Sciatic nerve (tissue), 2 donors: ENCODE results near the gene DRC3. TPM values are rescaled to one million over a fixed set of nuclear protein-coding genes. Genes with fewer than 3 reads are reported as not detected.
A peak's percentile ranks its signal among the peaks of the same experiment; 100 is the strongest.

Source experiments
- ATAC-seq: fragments of 200-7000 bp; cut with Tn5 transposase; one replicate; pipeline ENCODE4 v1.9.1; 2020; ENCODE audit warnings: mild to moderate bottlenecking, moderate library complexity
- DNase-seq: peaks from one replicate; pipeline ENCODE4 v3.0.0-alpha.2; 2020; ENCODE audit warnings: low spot score
- intact Hi-C: fragments of 100-400 bp; cut with DNase I; formaldehyde crosslinking; loops from one replicate; pipeline ENCODE4 v1.14.2; 2022
- total RNA-seq: library from RNA; stranded (reverse); fragmentation: NEBNext Ultra II Directional; extraction: Animal tissue kit (Norgen Biotek cat#: 25700); gene quantifications from one replicate; pipeline ENCODE4 v1.2.1, GENCODE V29; 2021
- donor health status: DM: no; HTN: no; CAD: no.
- donor health status: DM: no; HTN: no; CAD: no.

The DRC3 gene
- total RNA-seq, 1 donor from 2014 or later = 5.8 TPM

DNA sequence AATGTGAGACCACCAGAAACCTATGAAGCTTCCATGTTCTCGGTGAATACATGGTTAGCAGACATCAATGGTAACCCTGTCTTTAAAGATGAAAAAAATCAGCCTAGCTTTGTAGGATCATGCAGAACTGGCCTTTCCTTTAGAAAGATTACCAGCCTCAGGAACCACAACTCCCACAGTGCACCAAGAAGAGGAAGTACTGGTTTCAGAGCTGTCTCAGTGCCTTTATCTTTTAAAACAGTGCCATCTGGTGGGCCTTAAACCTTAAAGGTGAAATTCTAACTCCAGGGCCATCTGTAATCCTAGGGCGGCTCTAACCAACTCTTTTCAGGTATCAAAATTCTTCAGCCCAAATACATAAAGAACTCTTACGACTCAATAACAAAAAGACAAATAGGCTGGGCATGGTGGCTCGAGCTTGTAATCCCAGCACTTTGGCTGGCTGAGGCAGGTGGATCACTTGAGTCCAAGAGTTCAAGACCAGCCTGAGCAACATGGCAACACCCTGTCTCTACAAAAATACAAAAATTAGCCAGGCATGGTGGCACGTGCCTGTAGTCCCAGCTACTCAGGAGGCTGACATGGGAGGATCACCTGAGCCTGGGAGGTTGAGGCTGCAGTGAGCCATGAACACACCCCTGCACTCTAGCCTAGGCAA is 60.9 kb downstream of the DRC3 start:
- DNase-seq = no peak
- intact Hi-C loops = loop anchor here (5.0 kb wide), 1 partner anchor 351 kb away; the partner anchor contains the start of gene RAI1

DNA sequence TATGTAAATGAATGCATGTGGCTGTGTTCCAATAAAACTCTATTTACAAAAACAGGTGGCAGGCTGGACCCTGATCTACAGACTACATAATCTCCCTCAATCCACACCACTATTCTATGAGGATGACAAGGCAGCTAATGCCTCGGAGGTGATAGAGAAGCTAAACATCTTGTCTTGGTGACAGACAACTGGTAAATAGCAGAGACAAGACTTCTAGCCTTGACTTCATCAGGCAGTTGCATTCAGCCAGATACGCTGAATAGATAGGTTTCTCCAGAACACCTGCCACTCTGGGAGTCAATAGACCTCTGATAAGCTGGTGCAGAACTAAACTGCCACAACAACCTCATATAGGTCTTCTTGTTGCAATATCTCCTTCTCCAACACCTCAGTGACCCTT is 63.0 kb downstream of the DRC3 start:
- ATAC-seq = no peak
- intact Hi-C loops = no loop called here

More for the DNA sequence above, 60.9 kb downstream of the DRC3 start:
- peak; percentile 91 for ATAC-seq

DNA sequence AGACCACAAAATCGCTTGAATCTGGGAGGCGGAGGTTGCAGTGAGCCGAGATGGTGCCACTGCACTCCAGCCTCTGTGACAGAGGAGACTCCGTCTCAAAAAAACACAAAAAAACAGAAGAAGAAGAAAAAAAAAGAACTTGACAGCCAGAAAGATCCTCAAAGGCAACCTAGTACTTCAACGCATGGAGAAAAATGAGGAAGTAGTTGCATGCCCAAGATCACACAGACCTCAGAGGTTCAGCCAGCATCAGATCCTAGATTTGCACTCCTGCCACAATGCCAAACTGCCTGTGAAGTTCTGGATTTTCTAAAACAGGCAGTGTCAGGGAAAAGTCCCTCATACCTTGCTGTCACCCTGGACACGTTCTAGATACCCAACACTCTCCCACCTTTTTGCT is 64.8 kb downstream of the DRC3 start:
- intact Hi-C loops = no loop called here
- DNase-seq = no peak
- no peak for ATAC-seq

More for the DNA sequence above, 63.0 kb downstream of the DRC3 start:
- no peak for DNase-seq

DNA sequence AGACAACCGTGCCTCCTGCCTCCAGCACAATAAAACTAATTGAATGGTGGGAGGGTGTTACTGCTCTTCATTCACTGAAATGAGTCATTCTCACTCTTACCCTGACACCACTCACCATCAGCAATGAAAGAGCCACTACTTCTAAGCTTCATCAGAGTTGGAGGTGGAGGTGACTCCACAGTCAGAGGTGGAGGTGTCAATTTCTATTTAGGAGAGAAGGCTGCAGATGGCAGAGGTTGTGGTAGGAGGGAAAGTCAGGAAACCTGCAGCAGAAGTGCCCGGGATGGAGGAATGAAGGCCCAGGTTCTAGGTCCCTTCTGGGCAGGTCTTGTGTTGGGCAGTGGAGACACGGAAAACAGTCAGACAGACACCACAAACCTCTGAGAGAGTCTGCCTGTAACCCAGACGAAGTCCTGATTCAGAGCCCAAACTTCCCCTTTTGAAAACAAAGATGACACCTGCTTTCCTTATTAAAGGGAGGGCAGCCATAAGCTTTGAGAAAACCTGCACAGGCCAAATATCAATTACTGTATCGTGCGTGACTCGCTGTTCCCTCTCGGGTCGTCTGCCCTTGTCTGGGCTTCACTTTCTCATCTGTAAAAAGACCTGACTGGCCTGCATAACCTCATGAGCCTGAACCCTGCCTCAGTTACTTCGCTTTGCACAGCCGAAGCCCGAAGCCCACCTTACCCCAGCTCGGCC is 65.6 kb downstream of the DRC3 start:
- intact Hi-C loops = no loop called here
- ATAC-seq = no peak

DNA sequence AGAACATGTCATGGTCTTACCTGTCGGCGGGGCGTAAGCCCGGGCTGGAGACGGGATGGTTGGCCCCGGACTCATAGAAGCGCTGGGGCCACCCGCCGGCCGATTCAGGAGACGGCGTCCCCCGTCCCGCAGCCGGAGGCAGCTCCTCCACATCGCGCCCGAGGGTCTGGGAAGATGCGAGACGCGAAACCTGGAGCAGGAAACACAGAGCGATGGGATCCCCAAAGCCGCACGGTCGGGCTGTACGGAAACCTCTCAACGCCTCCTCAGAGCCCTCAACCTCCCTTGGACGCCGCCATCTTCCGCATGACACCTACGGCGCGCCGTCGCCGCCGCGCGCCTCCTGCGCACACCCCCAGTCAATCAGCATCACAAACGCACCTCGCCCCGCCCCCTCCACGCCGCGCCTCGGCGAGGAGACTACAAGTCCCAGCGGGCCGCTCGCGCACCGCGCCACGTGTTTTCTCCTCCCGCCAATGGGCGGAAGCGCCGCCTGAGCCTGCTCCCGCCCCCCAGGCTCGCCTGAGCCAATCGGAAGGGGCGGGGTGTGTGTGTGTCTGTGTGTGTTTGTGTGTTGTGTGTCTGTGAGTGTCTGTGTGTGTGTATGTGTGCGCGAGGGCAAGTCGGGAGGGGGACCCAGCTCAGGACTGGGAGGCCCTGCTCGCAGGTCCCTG is 66.3 kb downstream of the DRC3 start, which contains the start of the genes ATPAF2 and GID4:
Gene ATPAF2, minus strand, starts transcription at position 308 of the 674 bp plus-strand sequence. Its CDS starts 155 bp downstream, at position 153.
Gene GID4, plus strand, starts transcription at position 548 of the 674 bp plus-strand sequence. Its CDS starts 57 bp downstream, at position 605.
- ATAC-seq (peak; percentile 99), DNase-seq (peak; percentile 100)
- intact Hi-C loops = no loop called here

More for the DNA sequence above, 65.6 kb downstream of the DRC3 start:
- DNase-seq = no peak

DNA sequence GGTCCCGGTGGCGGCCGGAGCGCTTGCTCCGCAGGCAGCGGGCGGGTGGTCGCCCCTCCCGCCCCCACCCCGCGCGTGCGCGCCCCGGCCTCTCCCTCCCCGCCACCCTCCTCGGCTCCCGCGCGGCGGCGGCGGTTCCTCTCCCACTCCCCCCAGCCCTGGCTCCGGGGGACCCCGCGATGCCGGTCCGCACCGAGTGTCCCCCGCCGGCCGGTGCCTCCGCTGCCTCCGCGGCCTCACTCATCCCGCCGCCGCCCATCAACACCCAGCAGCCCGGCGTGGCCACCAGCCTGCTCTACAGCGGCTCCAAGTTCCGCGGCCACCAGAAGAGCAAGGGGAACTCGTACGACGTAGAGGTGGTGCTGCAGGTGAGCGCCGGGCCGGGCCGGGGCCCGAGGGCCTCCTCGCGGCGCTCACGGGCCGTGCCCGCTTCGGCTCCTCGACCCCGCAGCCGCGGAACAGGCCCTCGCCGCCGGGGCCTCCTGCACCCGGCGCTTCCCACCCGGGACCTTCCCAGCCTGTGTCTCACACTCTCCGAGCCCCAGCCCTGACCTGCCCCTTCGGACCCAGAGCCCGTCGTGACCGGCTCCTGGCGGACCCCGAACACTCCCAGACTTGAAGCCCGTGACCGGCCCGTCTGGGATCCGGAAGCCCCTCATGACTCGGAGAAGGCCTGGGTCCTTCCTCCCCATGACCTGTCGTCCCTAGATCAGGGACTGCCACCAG is 67.0 kb downstream of the DRC3 start:
- DNase-seq (peak; percentile 71), ATAC-seq (no peak)
- intact Hi-C loops = no loop called here

DNA sequence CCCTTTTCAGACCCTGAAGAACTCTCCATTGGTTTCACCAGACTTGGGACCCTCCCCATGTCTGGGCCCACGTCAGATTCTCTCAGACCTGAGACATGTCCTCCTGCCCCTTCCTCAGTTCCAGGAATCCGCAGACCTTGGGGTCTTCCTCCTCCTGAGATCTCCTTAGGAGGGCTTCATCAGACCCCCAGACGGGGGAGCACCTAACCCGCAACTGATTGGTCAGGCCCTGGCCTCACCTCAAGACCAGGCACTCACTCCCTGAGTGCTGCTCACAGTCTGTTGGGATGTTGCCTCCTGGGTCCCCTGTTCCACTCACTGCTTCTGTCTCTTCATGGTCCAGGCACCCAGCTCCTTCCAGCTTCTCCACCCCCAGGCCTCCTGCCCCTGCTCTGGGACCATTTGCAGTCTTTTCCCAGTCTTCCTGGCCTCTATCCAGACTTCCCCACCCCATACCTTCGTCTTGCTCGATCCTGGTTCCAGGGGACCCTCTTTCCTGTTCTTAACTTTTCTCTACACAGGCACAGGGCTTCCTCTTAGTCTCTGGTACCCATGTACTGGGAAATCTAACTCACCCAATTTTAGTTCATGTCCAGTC is 67.7 kb downstream of the DRC3 start:
- intact Hi-C loops = no loop called here
- ATAC-seq (no peak), DNase-seq (no peak)

DNA sequence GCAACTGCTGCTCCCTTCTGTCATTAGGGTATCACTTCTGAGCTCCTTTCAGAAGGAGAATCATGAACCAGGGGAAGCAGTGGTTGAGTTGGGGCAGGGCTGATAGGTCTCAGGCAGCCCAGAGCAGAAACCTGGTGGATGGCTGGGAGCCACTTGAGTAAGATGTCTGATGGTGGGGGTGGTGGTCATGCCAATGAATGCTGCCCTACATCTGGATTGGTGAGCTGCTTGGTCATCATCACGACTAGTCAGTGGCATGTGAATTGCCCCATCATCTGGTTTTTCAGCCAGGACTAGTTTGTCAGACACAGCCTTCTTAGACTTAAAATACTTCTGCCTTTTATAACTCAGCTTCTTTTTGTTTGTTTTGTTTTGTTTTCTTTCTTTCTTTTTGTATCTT is 69.1 kb downstream of the DRC3 start:
- intact Hi-C loops = no loop called here
- no peak for DNase-seq
- no peak for ATAC-seq

DNA sequence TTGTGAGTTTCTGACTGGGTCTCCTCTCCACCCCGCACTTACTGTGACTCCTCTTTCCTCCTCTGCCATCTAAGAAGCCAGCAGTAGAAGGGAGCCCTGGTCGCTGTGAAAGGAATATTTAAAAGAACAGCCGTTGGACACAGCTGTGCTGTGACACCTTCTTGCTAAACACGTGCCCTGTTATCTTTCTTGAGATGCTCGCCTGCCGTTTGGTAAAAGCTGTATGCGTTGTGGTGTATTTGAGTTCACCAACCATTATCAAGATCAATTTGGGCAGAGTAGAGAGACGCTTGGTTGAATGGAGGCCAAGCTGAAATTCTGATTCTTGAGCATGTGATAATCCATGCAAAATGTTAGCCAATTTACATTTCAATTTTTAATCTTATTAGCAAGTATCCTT is 70.3 kb downstream of the DRC3 start:
- DNase-seq (no peak), ATAC-seq (no peak)
- intact Hi-C loops = no loop called here

DNA sequence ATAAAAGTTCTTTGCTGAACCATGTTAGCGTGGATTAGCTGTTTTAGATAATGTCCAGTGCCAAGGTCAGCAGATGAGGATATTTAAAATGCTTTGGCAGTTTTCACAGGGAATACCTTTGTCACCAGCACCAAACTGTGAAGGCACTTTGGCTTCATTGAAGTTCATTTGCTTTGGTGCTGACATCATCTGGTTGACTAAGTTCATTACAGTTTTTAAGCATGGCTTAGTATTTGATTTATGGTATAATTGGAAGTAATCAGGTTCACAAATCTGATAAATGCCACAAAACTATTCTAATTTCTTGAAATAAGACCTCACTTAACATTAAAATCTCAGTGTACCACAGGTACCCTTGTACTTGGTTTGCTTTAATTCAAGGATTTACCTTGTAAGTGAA is 70.8 kb downstream of the DRC3 start:
- ATAC-seq = no peak
- DNase-seq = no peak
- intact Hi-C loops = no loop called here

DNA sequence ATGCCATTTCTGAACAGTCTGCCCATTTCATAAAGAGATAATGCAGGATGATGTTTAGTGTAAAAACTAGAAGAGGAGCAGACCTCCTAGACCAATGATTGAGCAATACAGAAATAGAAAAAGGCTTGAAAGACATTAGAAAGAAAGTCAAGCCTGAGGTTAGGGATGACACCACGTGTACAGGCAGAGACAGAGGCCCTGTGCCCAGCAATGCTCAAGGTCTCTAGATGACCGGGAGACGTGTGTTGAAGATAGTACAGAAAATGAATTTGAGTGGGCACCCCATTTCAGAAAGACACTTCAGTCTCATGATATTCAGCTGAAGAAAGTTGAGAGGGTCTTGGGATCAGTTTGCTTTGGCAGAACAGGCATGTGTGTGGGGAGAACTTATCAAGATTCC is 71.9 kb downstream of the DRC3 start:
- no peak for DNase-seq
- intact Hi-C loops = no loop called here

DNA sequence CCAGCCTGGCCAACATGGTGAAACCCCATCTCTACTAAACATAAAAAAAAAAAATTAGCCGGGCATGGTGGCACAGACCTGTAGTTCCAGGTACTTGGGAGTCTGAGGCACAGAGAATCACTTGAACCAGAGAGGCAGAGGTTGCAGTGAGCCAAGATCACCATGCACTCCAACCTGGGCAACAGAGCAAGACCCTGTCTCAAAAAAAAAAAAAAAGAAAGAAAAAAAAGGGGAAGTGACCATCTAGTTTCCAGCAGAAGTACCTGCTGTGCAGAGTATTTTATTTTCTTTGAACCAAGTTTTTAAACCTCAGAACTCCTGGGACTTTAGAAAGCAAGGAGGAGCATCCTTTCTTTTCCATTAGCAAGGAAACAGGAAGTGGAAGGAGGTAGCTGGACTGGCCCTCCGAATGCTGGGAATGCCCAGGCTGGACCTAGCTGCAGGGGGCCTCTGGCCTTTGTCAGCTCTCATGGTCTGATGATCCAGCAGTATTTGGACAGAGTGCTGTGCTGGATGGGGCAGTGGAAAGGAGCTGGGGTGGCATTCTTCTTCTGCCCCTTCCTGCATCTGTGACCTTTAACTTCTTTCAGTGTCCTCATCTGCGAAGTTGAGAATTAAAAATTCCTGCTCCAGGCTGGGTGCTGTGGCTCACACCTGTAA is 73.2 kb downstream of the DRC3 start:
- ATAC-seq = no peak
- DNase-seq = no peak
- intact Hi-C loops = no loop called here

More for the DNA sequence above, 71.9 kb downstream of the DRC3 start:
- no peak for ATAC-seq

DNA sequence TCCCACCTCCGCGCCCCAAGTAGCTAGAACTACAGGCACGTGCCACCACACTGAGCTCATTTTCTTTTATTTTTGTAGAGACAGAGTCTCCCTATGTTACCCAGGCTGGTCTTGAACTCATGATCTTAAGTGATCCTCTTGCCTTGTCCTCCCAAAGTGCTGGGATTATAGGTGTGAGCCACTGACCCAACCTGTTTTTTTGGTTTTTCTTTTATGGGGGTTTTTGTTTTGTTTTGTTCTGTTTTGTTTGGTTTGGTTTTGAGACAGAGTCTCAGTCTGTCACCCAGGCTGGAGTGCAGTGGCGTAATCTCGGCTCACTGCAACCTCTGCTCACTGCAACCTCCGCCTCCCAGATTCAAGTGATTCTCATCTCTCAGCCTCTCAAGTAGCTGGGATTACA is 82.9 kb downstream of the DRC3 start:
- no peak for ATAC-seq
- no peak for DNase-seq
- intact Hi-C loops = no loop called here

DNA sequence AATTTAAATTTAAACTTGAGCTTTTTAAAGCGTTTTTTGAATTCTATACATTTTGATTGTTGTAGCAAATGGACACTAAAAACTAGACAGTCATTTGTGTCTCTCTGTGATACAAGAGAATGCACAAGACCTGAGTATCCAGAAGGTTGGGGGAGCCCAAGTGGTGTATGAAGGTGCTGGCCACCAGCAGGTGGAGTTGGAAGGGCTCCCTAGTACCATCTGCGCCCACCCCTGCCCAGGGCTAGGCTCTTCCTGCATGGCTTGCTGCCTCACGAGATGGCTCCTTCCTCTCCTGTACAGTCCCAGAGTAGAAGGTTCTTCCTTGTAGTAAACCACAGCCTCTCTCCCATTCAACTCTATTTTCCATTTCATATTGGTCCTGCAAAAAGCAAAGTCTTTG is 83.6 kb downstream of the DRC3 start:
- intact Hi-C loops = no loop called here
- ATAC-seq (no peak), DNase-seq (no peak)

DNA sequence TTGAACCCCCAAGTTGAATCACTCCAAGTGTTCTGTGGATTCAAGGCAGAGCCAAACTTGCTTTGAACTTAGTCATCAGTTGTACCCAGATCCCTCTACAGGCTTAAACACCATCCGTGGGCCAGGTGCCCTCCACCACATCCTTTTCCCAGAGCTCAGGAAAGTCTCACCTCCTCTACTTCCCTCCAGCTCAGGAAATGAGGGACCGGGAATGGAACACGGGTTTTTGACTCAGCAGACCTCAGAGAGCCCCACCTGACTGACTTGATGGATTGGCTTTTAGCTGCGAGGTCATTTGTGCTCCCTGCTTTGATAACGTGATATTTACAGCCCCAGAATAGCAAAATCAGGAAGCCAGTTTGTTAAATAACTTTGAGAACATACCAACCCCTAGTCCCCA is 86.6 kb downstream of the DRC3 start:
- DNase-seq (no peak), ATAC-seq (no peak)
- intact Hi-C loops = no loop called here

DNA sequence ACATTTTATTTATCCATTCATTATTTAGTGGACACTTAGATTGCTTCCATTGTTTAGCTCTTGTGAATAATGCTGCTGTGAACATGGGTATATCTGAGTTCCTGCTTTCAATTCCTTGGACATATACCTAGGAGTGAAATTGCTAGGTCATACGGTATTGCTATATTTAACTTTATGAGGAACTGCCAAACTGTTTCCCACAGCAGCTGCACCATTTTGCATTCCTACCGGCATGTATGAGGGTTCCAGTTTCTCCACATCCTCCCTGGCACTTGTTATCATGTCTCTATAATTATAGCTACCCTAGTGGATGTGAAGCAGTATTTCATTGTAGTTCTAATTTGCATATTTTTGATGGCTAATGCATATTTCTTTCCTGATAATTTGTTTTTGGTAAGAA is 91.4 kb downstream of the DRC3 start:
- DNase-seq = no peak
- intact Hi-C loops = loop anchor here (10.0 kb wide), 1 partner anchor 691 kb away; no protein-coding TSS in a partner anchor

DNA sequence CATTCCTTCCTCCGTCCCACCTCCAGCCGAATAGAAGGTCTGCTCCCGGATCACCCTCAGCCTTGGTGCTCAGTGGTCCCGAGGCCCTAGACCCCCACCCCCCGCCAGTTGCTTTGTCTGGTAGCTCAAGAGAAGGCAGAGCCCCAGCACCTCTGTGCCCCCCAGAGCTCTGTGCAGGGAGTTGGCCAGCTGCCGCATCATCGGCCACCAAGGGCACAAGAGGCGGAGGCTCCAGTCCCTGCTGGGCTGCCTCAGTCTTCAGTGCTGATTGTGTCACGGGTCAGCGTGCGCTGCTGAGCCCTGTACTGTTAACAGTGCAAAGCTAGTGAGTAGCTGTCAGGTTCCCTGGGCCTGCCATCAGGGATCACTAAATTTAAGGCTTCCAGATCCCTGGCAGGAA is 92.9 kb downstream of the DRC3 start:
- ATAC-seq (peak; percentile 45), DNase-seq (no peak)
- intact Hi-C loops = loop anchor here (10.0 kb wide), 1 partner anchor 689 kb away; no protein-coding TSS in a partner anchor

More for the DNA sequence above, 91.4 kb downstream of the DRC3 start:
- ATAC-seq = no peak
